Epithelial cell of prostate (primary cell): ENCODE measurements around the gene ZNF217.
A peak's percentile ranks its signal among the peaks of the same experiment; 100 is the strongest.
"Not testable (repeated sequence)": the region's sequence is repeated elsewhere in the genome, so short reads cannot be mapped to it uniquely, and the experiment has no call there.

Experiments used
- DNase-seq: peaks from one replicate; pipeline ENCODE4 v3.0.0-alpha.2; 2011; ENCODE audit warnings: low read depth, low spot score
- H3K27ac ChIP-seq: fragments of 450-650 bp; 2 replicates; pipeline ENCODE4 v1.5.1; 2017; ENCODE audit warnings: mild to moderate bottlenecking

Gene ZNF217

GRCh38 chr20:53570446-53571276 is 23.0 kb downstream of the ZNF217 start:
- no peak overlapping the region for H3K27ac ChIP-seq
- no peak for DNase-seq

GRCh38 chr20:53569606-53570307 is 23.9 kb downstream of the ZNF217 start:
- no peak for DNase-seq
- no peak overlapping the region for H3K27ac ChIP-seq

- H3K27ac ChIP-seq = no peak overlapping the region
- DNase-seq = no peak
These were observed 24.6 kb downstream of the ZNF217 start for GRCh38 chr20:53569005-53569404.

GRCh38 chr20:53568351-53568750 is 25.3 kb downstream of the ZNF217 start:
- no peak overlapping the region for H3K27ac ChIP-seq
- DNase-seq = no peak

- H3K27ac ChIP-seq = no peak overlapping the region
- DNase-seq = no peak
These were observed 26.2 kb downstream of the ZNF217 start for GRCh38 chr20:53567379-53567917.

- DNase-seq, H3K27ac ChIP-seq: not testable (repeated sequence)
These were observed 27.0 kb downstream of the ZNF217 start for GRCh38 chr20:53566623-53567022.

GRCh38 chr20:53565254-53565653 is 28.4 kb downstream of the ZNF217 start:
- H3K27ac ChIP-seq = no peak overlapping the region
- no peak for DNase-seq

GRCh38 chr20:53562104-53562764 is 31.4 kb downstream of the ZNF217 start:
- not testable (repeated sequence) for DNase-seq, H3K27ac ChIP-seq

- DNase-seq = no peak
- no peak overlapping the region for H3K27ac ChIP-seq
These were observed 32.1 kb downstream of the ZNF217 start for GRCh38 chr20:53561505-53561904.

GRCh38 chr20:53559816-53560215 is 33.8 kb downstream of the ZNF217 start:
- no peak overlapping the region for H3K27ac ChIP-seq
- no peak for DNase-seq

- DNase-seq = no peak
- no peak overlapping the region for H3K27ac ChIP-seq
These were observed 36.5 kb downstream of the ZNF217 start for GRCh38 chr20:53557130-53557529.

GRCh38 chr20:53556267-53556897 is 37.3 kb downstream of the ZNF217 start:
- H3K27ac ChIP-seq = no peak overlapping the region
- DNase-seq = no peak

- H3K27ac ChIP-seq = no peak overlapping the region
- DNase-seq = no peak
These were observed 37.8 kb downstream of the ZNF217 start for GRCh38 chr20:53555816-53556215.

- no peak for DNase-seq
- H3K27ac ChIP-seq = no peak overlapping the region
These were observed 38.6 kb downstream of the ZNF217 start for GRCh38 chr20:53555081-53555480.

GRCh38 chr20:53552572-53552893 is 41.1 kb downstream of the ZNF217 start:
- not testable (repeated sequence) for DNase-seq, H3K27ac ChIP-seq

GRCh38 chr20:53551719-53552571 is 41.7 kb downstream of the ZNF217 start:
- DNase-seq, H3K27ac ChIP-seq: not testable (repeated sequence)

- no peak for DNase-seq
- no peak overlapping the region for H3K27ac ChIP-seq
These were observed 43.1 kb downstream of the ZNF217 start for GRCh38 chr20:53550280-53551187.

- no peak overlapping the region for H3K27ac ChIP-seq
- peak; percentile 8 for DNase-seq
These were observed 45.9 kb downstream of the ZNF217 start for GRCh38 chr20:53547664-53548239.
